ENCODE measurements around the gene GCN1. TPM values are rescaled to one million over a fixed set of nuclear protein-coding genes. Genes with fewer than 3 reads are reported as not detected.

GCN1 gene
- total RNA-seq, 6 donors from 2014 or later: 48.1 to 140 (median 69.6) TPM

- Histone ChIP-seq H3K4me3 (no peak overlapping the region), H3K36me3 (peaks cover 0 to 35% (median 15%) of the 10 kb centered on the region in 4 donors), H3K27ac (no peak overlapping the region), H3K27me3 (no peaks in the 10 kb centered on the region), H3K4me1 (peaks cover 22 to 45% (median 23%) of the 10 kb centered on the region in 4 donors), H3K9me3 (no peaks in the 10 kb centered on the region)
- WGBS, 2 donors: 82 to 86% methylated on average over 10 of the region's 10 CpGs
- no peak for DNase-seq
- ATAC-seq (ENCODE audit: low FRiP score in 2 of 2): no peak
- no peak for TF ChIP-seq CTCF (IDR thresholded peaks at IDR 0.05)
These were observed 84.8 kb downstream of the GCN1 start for GRCh38 chr12:120109570-120110267.

GRCh38 chr12:120106151-120106550, 88.4 kb downstream of the GCN1 start:
- Histone ChIP-seq H3K27ac (no peak overlapping the region), H3K4me1 (peaks cover 20 to 43% (median 29%) of the 10 kb centered on the region in 4 donors), H3K27me3 (no peaks in the 10 kb centered on the region), H3K36me3 (peaks cover 2 to 60% (median 40%) of the 10 kb centered on the region in 4 donors), H3K4me3 (no peak overlapping the region), H3K9me3 (no peaks in the 10 kb centered on the region)
- TF ChIP-seq EP300 (IDR thresholded peaks at IDR 0.05) (no peak), CTCF (IDR thresholded peaks at IDR 0.05) (no peak), POLR2AphosphoS5 (IDR thresholded peaks at IDR 0.05) (no peak), POLR2A (IDR thresholded peaks at IDR 0.05) (no peak)
- DNase-seq (no peak), ATAC-seq (ENCODE audit: low FRiP score in 2 of 2) (no peak)
- WGBS, 2 donors: 93 to 100% methylated on average over 1 of the region's 1 CpG

- ATAC-seq (ENCODE audit: low FRiP score in 2 of 2): no peak
- Histone ChIP-seq H3K36me3 (peaks cover 2 to 86% (median 64%) of the 10 kb centered on the region in 4 donors), H3K27ac (no peak overlapping the region), H3K4me1 (peaks cover 21 to 29% (median 25%) of the 10 kb centered on the region in 4 donors), H3K9me3 (no peaks in the 10 kb centered on the region), H3K4me3 (no peak overlapping the region), H3K27me3 (no peaks in the 10 kb centered on the region)
- WGBS, 2 donors: 93 to 96% methylated on average over 10 to 13 of the region's 13 CpGs
- no peak for DNase-seq
- TF ChIP-seq CTCF (IDR thresholded peaks at IDR 0.05) (no peak), POLR2A (IDR thresholded peaks at IDR 0.05) (no peak), EP300 (IDR thresholded peaks at IDR 0.05) (no peak), POLR2AphosphoS5 (IDR thresholded peaks at IDR 0.05) (no peak)
These were observed 91.1 kb downstream of the GCN1 start for GRCh38 chr12:120103371-120103770.

GRCh38 chr12:120103044-120103338, 91.5 kb downstream of the GCN1 start:
- H3K4me1 ChIP-seq: peaks cover 21 to 29% (median 25%) of the 10 kb centered on the region in 4 donors
- TF ChIP-seq POLR2AphosphoS5 (IDR thresholded peaks at IDR 0.05): no peak
- no peak for TF ChIP-seq POLR2A (IDR thresholded peaks at IDR 0.05)
- TF ChIP-seq EP300 (IDR thresholded peaks at IDR 0.05): no peak
- TF ChIP-seq CTCF (IDR thresholded peaks at IDR 0.05): no peak
- no peak for ATAC-seq (ENCODE audit: low FRiP score in 2 of 2)

More at GRCh38 chr12:120103044-120103338, 91.5 kb downstream of the GCN1 start:
- 92 to 100% methylated on average over 6 to 9 of the region's 11 CpGs for WGBS, 2 donors
- Histone ChIP-seq H3K9me3 (no peaks in the 10 kb centered on the region), H3K27ac (no peak overlapping the region), H3K27me3 (no peaks in the 10 kb centered on the region), H3K36me3 (peaks cover 2 to 87% (median 66%) of the 10 kb centered on the region in 4 donors), H3K4me3 (no peak overlapping the region)
- no peak for DNase-seq

All from upper lobe of left lung (tissue), 6 donors.